Common myeloid progenitor, CD34-positive (primary cell): ENCODE data around the gene UBR4.

Source experiments
- CTCF ChIA-PET: fragments of 350-600 bp; sonication (Branson Sonifier 250); formaldehyde crosslinking; loops from one replicate; lab custom pipeline; 2021; ENCODE audit warnings: antibody characterized with exemption; lab: Charles Lee
- POLR2A ChIA-PET: fragments of 350-600 bp; sonication (Branson Sonifier 250); formaldehyde crosslinking; loops from one replicate; lab custom pipeline; 2021; ENCODE audit warnings: antibody characterized with exemption; lab: Charles Lee
- DNase-seq, 3 donors: peaks; one replicate each; pipeline versions ENCODE4 v3.0.0 to v3.0.0-alpha.2; 2013
- H3K27ac ChIP-seq, 2 experiments: 1 replicate in 1 of 2; 2 replicates in 1 of 2; pipeline ENCODE4 v1.7.0; 2013; ENCODE audit warnings: inconsistent platforms in 2 of 2, low read length in 2 of 2, mild to moderate bottlenecking in 2 of 2, low read depth in 1 of 2, moderate library complexity in 1 of 2; ENCODE audit not compliant: severe bottlenecking in 2 of 2, insufficient read depth in 1 of 2, poor library complexity in 1 of 2
- H3K27me3 ChIP-seq, 5 experiments: replicated peaks in 2 of 5; 1 replicate in 3 of 5; 2 replicates in 2 of 5; pipeline versions ENCODE4 v1.6.1 to v1.7.0; 2013; ENCODE audit warnings: low read length in 4 of 5, mild to moderate bottlenecking in 2 of 5, moderate library complexity in 2 of 5, inconsistent platforms in 1 of 5; ENCODE audit not compliant: insufficient read depth in 5 of 5, control insufficient read depth in 4 of 5
- H3K36me3 ChIP-seq, 4 experiments: 1 replicate in 2 of 4; 2 replicates in 2 of 4; pipeline versions ENCODE4 v1.6.1 to v1.7.0; 2013; ENCODE audit warnings: low read length in 3 of 4, control low read depth in 1 of 4, mild to moderate bottlenecking in 1 of 4; ENCODE audit not compliant: control insufficient read depth in 4 of 4, insufficient read depth in 4 of 4
- H3K4me1 ChIP-seq, 4 experiments: 1 replicate in 3 of 4; 2 replicates in 1 of 4; pipeline versions ENCODE4 v1.6.1 to v1.7.1; 2013; ENCODE audit warnings: low read length in 3 of 4, mild to moderate bottlenecking in 3 of 4, control low read depth in 1 of 4, inconsistent platforms in 1 of 4, moderate library complexity in 1 of 4; ENCODE audit not compliant: control insufficient read depth in 4 of 4, insufficient read depth in 4 of 4; ENCODE audit errors: control extremely low read depth in 1 of 4
- H3K4me3 ChIP-seq, 7 experiments: 1 replicate in 4 of 7; 2 replicates in 3 of 7; pipeline versions ENCODE4 v1.5.1 to v1.7.0; 2013; ENCODE audit warnings: mild to moderate bottlenecking in 7 of 7, low read length in 6 of 7, moderate library complexity in 6 of 7, inconsistent platforms in 2 of 7, low read depth in 2 of 7, control low read depth in 1 of 7; ENCODE audit not compliant: insufficient read depth in 4 of 7, control insufficient read depth in 1 of 7; ENCODE audit errors: extremely low read depth in 1 of 7
- H3K9me3 ChIP-seq, 5 experiments: 1 replicate in 4 of 5; 2 replicates in 1 of 5; pipeline versions ENCODE4 v1.6.1 to v1.7.1; 2013; ENCODE audit warnings: low read length in 4 of 5, mild to moderate bottlenecking in 2 of 5, inconsistent platforms in 1 of 5, low read depth in 1 of 5, moderate library complexity in 1 of 5; ENCODE audit not compliant: control insufficient read depth in 4 of 5, insufficient read depth in 2 of 5; ENCODE audit errors: control extremely low read depth in 1 of 5
- WGBS: methylation state at CpG from one replicate; pipeline ENCODE4 v1.1.5; 2013; ENCODE audit not compliant: insufficient coverage; 5-methylcytosine and 5-hydroxymethylcytosine counted together

UBR4 gene

GRCh38 chr1:19139711-19140110 lies 70.4 kb downstream of the UBR4 start:
- Histone ChIP-seq H3K36me3 (peaks cover 36 to 98% (median 70%) of the 10 kb centered on the region in 4 experiments), H3K9me3 (peaks cover 0 to 3% (median 0%) of the 10 kb centered on the region in 5 experiments), H3K27ac (no peak overlapping the region), H3K4me1 (no peaks in the 10 kb centered on the region), H3K4me3 (no peak overlapping the region), H3K27me3 (no peaks in the 10 kb centered on the region)
- no peak for DNase-seq
- WGBS, result 90% methylated on average over 3 of the region's 3 CpGs
- ChIA-PET POLR2A (interaction anchor here (1.1 to 1.5 kb wide), 2 partner anchors 10 to 11 kb away, joined by 3 to 5 read pairs; no protein-coding TSS in a partner anchor), CTCF (interaction anchor here (1.0 to 2.5 kb wide), 6 partner anchors 9 to 255 kb away, joined by 3 to 8 read pairs (median 5); no protein-coding TSS in a partner anchor)

GRCh38 chr1:19138958-19139581 lies 71.0 kb downstream of the UBR4 start:
- CTCF ChIA-PET, result interaction anchor here (1.3 to 2.5 kb wide), 5 partner anchors 10 to 44 kb away, joined by 3 to 8 read pairs (median 6); no protein-coding TSS in a partner anchor

GRCh38 chr1:19138331-19138730 lies 71.7 kb downstream of the UBR4 start:
- peak in 1 of 3 donors; percentile 28 for DNase-seq
- WGBS, result no CpG with 5 or more reads among the region's 1 CpG
- ChIA-PET CTCF (interaction anchor here (1.3 to 2.5 kb wide), 4 partner anchors 9 to 25 kb away, joined by 3 to 8 read pairs (median 6); no protein-coding TSS in a partner anchor), POLR2A (no interaction called here)
- Histone ChIP-seq H3K27me3 (no peaks in the 10 kb centered on the region), H3K4me3 (no peak overlapping the region), H3K4me1 (no peaks in the 10 kb centered on the region), H3K36me3 (peaks cover 36 to 97% (median 65%) of the 10 kb centered on the region in 4 experiments), H3K9me3 (peaks cover 0 to 12% (median 4%) of the 10 kb centered on the region in 5 experiments), H3K27ac (no peak overlapping the region)

More at GRCh38 chr1:19138958-19139581, 71.0 kb downstream of the UBR4 start:
- no peak overlapping the region for H3K27ac ChIP-seq
- WGBS, result 97% methylated on average over 3 of the region's 13 CpGs
- H3K9me3 ChIP-seq, result peaks cover 0 to 6% (median 0%) of the 10 kb centered on the region in 5 experiments
- peaks cover 40 to 98% (median 69%) of the 10 kb centered on the region in 4 experiments for H3K36me3 ChIP-seq
- DNase-seq, result no peak
- H3K4me3 ChIP-seq, result no peak overlapping the region
- no peaks in the 10 kb centered on the region for H3K27me3 ChIP-seq
- POLR2A ChIA-PET, result interaction anchor here (1.1 to 1.5 kb wide), 2 partner anchors 10 to 11 kb away, joined by 3 to 5 read pairs; no protein-coding TSS in a partner anchor
- H3K4me1 ChIP-seq, result no peaks in the 10 kb centered on the region

- no peak for DNase-seq
- 89% methylated on average over 3 of the region's 4 CpGs for WGBS
- peaks cover 38 to 98% (median 66%) of the 10 kb centered on the region in 4 experiments for H3K36me3 ChIP-seq
- H3K4me1 ChIP-seq, result no peaks in the 10 kb centered on the region
- no peaks in the 10 kb centered on the region for H3K27me3 ChIP-seq
- no peak overlapping the region for H3K4me3 ChIP-seq
- POLR2A ChIA-PET, result no interaction called here
- CTCF ChIA-PET, result no interaction called here
- peaks cover 0 to 13% (median 5%) of the 10 kb centered on the region in 5 experiments for H3K9me3 ChIP-seq
- H3K27ac ChIP-seq, result no peak overlapping the region
These were observed 72.9 kb downstream of the UBR4 start for GRCh38 chr1:19137158-19137557.

DNA sequence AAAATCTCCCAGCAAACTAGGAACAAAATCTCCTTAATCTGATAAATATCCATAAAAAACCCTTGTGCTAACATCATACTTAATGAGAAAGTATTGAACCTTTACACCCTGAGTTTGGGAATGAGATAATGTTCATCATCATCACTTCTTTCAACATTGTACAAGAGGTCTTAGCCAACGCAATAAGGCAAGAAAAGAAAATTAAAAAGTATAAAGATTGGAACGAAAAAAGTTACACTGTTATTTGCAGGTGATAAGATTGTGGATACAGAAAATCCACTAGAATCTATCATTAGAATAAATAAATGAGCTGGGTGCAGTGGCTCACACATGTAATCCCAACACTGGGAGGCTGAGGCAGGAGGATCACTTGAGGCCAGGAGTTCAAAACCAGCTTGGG lies 76.7 kb downstream of the UBR4 start:
- no CpG with 5 or more reads among the region's 2 CpGs for WGBS
- Histone ChIP-seq H3K4me1 (peaks cover 0 to 5% (median 0%) of the 10 kb centered on the region in 4 experiments), H3K27ac (no peak overlapping the region), H3K27me3 (no peaks in the 10 kb centered on the region), H3K36me3 (peaks cover 27 to 91% (median 64%) of the 10 kb centered on the region in 4 experiments), H3K4me3 (peak overlapping the region in 1 of 7 experiments; percentile 25), H3K9me3 (peaks cover 0 to 13% (median 5%) of the 10 kb centered on the region in 5 experiments)
- no peak for DNase-seq
- CTCF ChIA-PET, result interaction anchor here (0.6 to 2.2 kb wide), 4 partner anchors 10 to 83 kb away, joined by 3 to 6 read pairs (median 4); no protein-coding TSS in a partner anchor
- POLR2A ChIA-PET, result no interaction called here

- peaks cover 36 to 91% (median 70%) of the 10 kb centered on the region in 4 experiments for H3K36me3 ChIP-seq
- CTCF ChIA-PET, result interaction anchor here (1.3 to 1.5 kb wide), 3 partner anchors 17 to 185 kb away, joined by 3 to 5 read pairs (median 3); no protein-coding TSS in a partner anchor
- H3K4me1 ChIP-seq, result peaks cover under 1 to 21% (median 3%) of the 10 kb centered on the region in 4 experiments
- H3K4me3 ChIP-seq, result no peak overlapping the region
- peak overlapping the region in 1 of 2 experiments; percentile 3 for H3K27ac ChIP-seq
- 86% methylated on average over 4 of the region's 6 CpGs for WGBS
- POLR2A ChIA-PET, result interaction anchor here (0.6 kb wide), 1 partner anchor 512 kb away, joined by 3 read pairs; no protein-coding TSS in a partner anchor
- no peak for DNase-seq
- peaks cover 0 to 13% (median 3%) of the 10 kb centered on the region in 5 experiments for H3K9me3 ChIP-seq
- no peaks in the 10 kb centered on the region for H3K27me3 ChIP-seq
These were observed 79.6 kb downstream of the UBR4 start for GRCh38 chr1:19130468-19130867.
